Mesenchymal stem cell (in vitro differentiated cells and primary cell): ENCODE data around the gene TIE1.

Experiments used
- DNase-seq: peaks from one replicate; pipeline ENCODE4 v3.0.0-alpha.2; 2013
- H2AFZ ChIP-seq: one replicate; pipeline ENCODE4 v1.6.1; 2013; ENCODE audit warnings: low read depth, mild to moderate bottlenecking, control low read depth, inconsistent platforms, low read length, moderate library complexity
- H2AK5ac ChIP-seq: 2 replicates; pipeline ENCODE4 v1.6.1; 2013; ENCODE audit warnings: low read length, moderate library complexity, mild to moderate bottlenecking, inconsistent platforms; ENCODE audit not compliant: severe bottlenecking
- H2BK120ac ChIP-seq: one replicate; pipeline ENCODE4 v1.6.1; 2013; ENCODE audit warnings: low read depth, mild to moderate bottlenecking, inconsistent platforms, low read length, moderate library complexity
- H2BK12ac ChIP-seq, 2 experiments: one replicate each; pipeline ENCODE4 v1.6.1; 2013; ENCODE audit warnings: inconsistent platforms in 2 of 2, low read length in 2 of 2, mild to moderate bottlenecking in 2 of 2, moderate library complexity in 2 of 2, control low read depth in 1 of 2
- H2BK15ac ChIP-seq: one replicate; pipeline ENCODE4 v1.6.1; 2013; ENCODE audit warnings: mild to moderate bottlenecking, low read depth, inconsistent platforms; ENCODE audit not compliant: poor library complexity, severe bottlenecking
- H2BK5ac ChIP-seq: 2 replicates; pipeline ENCODE4 v1.6.1; 2013; ENCODE audit warnings: low read depth, mild to moderate bottlenecking, low read length, control low read depth, inconsistent platforms; ENCODE audit not compliant: poor library complexity, severe bottlenecking
- H3K14ac ChIP-seq, 2 experiments: one replicate each; pipeline ENCODE4 v1.6.1; 2013; ENCODE audit warnings: inconsistent platforms in 2 of 2, low read length in 2 of 2, control low read depth in 1 of 2, mild to moderate bottlenecking in 1 of 2, moderate library complexity in 1 of 2
- H3K18ac ChIP-seq, 2 experiments: one replicate each; pipeline ENCODE4 v1.6.1; 2013; ENCODE audit warnings: inconsistent platforms in 2 of 2, low read length in 2 of 2, control low read depth in 1 of 2, low read depth in 1 of 2, mild to moderate bottlenecking in 1 of 2
- H3K23ac ChIP-seq, 2 experiments: one replicate each; pipeline ENCODE4 v1.6.1; 2013; ENCODE audit warnings: inconsistent platforms in 2 of 2, low read length in 2 of 2, mild to moderate bottlenecking in 2 of 2, moderate library complexity in 2 of 2, control low read depth in 1 of 2
- H3K27ac ChIP-seq: 2 replicates; pipeline ENCODE4 v1.5.1; 2013; ENCODE audit warnings: mild to moderate bottlenecking, moderate library complexity, low read length, control low read depth, inconsistent platforms; ENCODE audit not compliant: poor library complexity, severe bottlenecking
- H3K27me3 ChIP-seq, 2 experiments: 2 replicates each; pipeline versions ENCODE4 v1.6.1 to v1.7.0; 2013; ENCODE audit warnings: low read length in 2 of 2, mild to moderate bottlenecking in 2 of 2, moderate library complexity in 2 of 2, control low read depth in 1 of 2, inconsistent platforms in 1 of 2; ENCODE audit not compliant: control insufficient read depth in 1 of 2, insufficient read depth in 1 of 2
- H3K36me3 ChIP-seq, 2 experiments: 2 replicates each; pipeline versions ENCODE4 v1.6.1 to v1.7.0; 2013; ENCODE audit warnings: low read length in 2 of 2, control low read depth in 1 of 2, inconsistent platforms in 1 of 2, low read depth in 1 of 2, mild to moderate bottlenecking in 1 of 2; ENCODE audit not compliant: insufficient read depth in 2 of 2, control insufficient read depth in 1 of 2
- H3K4ac ChIP-seq, 2 experiments: one replicate each; pipeline ENCODE4 v1.6.1; 2013; ENCODE audit warnings: inconsistent platforms in 2 of 2, low read length in 2 of 2, mild to moderate bottlenecking in 2 of 2, moderate library complexity in 2 of 2, control low read depth in 1 of 2, low read depth in 1 of 2
- H3K4me1 ChIP-seq: 2 replicates; pipeline ENCODE4 v1.6.1; 2013; ENCODE audit warnings: low read depth, low read length, control low read depth; ENCODE audit not compliant: control insufficient read depth, insufficient read depth
- H3K4me2 ChIP-seq: 2 replicates; pipeline ENCODE4 v1.6.1; 2013; ENCODE audit warnings: low read length, mild to moderate bottlenecking, inconsistent platforms; ENCODE audit not compliant: poor library complexity, severe bottlenecking
- H3K4me3 ChIP-seq, 2 experiments: 2 replicates each; pipeline versions ENCODE4 v1.5.1 to v1.7.0; 2013; ENCODE audit warnings: low read length in 2 of 2, mild to moderate bottlenecking in 2 of 2, control low read depth in 1 of 2, low read depth in 1 of 2; ENCODE audit not compliant: insufficient read depth in 1 of 2
- H3K79me1 ChIP-seq: replicated peaks from 2 replicates; pipeline ENCODE4 v1.6.1; 2013; ENCODE audit warnings: mild to moderate bottlenecking, control low read depth, low read length, inconsistent platforms; ENCODE audit not compliant: poor library complexity, severe bottlenecking
- H3K9ac ChIP-seq: 2 replicates; pipeline ENCODE4 v1.7.0; 2013; ENCODE audit warnings: mild to moderate bottlenecking, low read length, moderate library complexity
- H3K9me3 ChIP-seq: 2 replicates; pipeline ENCODE4 v1.7.0; 2013; ENCODE audit warnings: mild to moderate bottlenecking, low read length; ENCODE audit not compliant: control insufficient read depth
- H4K8ac ChIP-seq: one replicate; pipeline ENCODE4 v1.6.1; 2013; ENCODE audit warnings: inconsistent platforms, mild to moderate bottlenecking, low read length, moderate library complexity
- H4K91ac ChIP-seq: one replicate; pipeline ENCODE4 v1.6.1; 2013; ENCODE audit warnings: mild to moderate bottlenecking, low read length, inconsistent platforms
- WGBS: methylation state at CpG from one replicate; pipeline ENCODE4 v1.1.7; 2013; ENCODE audit warnings: mixed read lengths; 5-methylcytosine and 5-hydroxymethylcytosine counted together

Gene TIE1

DNA sequence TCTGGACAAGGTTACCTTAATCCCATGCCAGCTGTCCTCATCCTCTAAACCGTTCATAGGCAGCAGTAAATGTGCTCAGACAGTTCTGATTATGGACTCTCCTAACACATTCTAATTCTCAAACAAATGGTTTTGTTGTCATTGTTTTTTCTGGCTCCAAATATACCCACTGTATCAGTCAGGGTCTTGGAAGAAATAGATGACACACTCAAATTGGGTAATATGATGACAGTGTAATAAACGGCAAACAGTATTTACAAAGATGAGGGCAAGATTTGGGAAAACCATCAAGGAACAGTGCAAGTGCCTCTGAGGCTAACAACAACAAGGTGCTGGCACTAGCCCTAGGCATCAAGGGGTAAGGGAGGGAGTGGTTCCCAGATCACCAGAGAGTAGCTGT is 53.7 kb downstream of the TIE1 start:
- Histone ChIP-seq H3K27me3 (no peaks in the 10 kb centered on the region), H4K91ac (no peak overlapping the region), H3K27ac (no peak overlapping the region), H3K14ac (no peak overlapping the region), H2AFZ (no peak overlapping the region), H3K18ac (no peak overlapping the region), H3K9ac (no peak overlapping the region), H3K4me1 (peaks cover 9% of the 10 kb centered on the region), H2BK120ac (no peak overlapping the region), H3K4ac (no peak overlapping the region), H3K9me3 (no peaks in the 10 kb centered on the region), H3K36me3 (no peaks in the 10 kb centered on the region), H2BK15ac (no peak overlapping the region), H3K23ac (no peak overlapping the region), H3K79me1 (no peaks in the 10 kb centered on the region), H3K4me2 (no peak overlapping the region), H2AK5ac (no peak overlapping the region), H4K8ac (no peak overlapping the region), H3K4me3 (no peak overlapping the region), H2BK5ac (no peak overlapping the region), H2BK12ac (no peak overlapping the region)
- DNase-seq: no peak
- WGBS: 100% methylated on average over 2 of the region's 2 CpGs

DNA sequence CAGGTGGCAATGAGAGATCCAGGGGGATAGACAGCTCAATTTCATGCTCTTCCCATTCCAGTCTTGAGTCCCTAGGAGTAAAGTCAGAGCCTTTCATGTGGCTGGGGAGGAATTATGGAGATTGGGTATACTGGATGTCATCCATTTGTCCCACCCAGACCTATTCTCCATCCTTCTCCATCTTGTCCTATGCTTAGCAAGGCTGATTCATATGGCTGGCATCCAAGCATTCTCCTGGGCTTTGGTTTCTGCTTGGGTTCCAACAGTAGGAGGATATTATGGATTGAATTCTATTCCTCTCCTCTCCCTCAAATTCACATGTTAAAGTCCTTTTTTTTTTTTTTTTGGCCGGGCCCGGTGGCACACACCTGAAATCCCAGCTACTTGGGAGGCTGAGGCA is 54.2 kb downstream of the TIE1 start:
- no peak for DNase-seq
- Histone ChIP-seq H3K4me1 (peaks cover 7% of the 10 kb centered on the region), H3K4me3 (no peak overlapping the region), H2BK5ac (no peak overlapping the region), H3K23ac (no peak overlapping the region), H3K18ac (no peak overlapping the region), H4K91ac (no peak overlapping the region), H3K27me3 (no peaks in the 10 kb centered on the region), H4K8ac (no peak overlapping the region), H3K14ac (no peak overlapping the region), H2BK12ac (no peak overlapping the region), H3K27ac (no peak overlapping the region), H3K9ac (no peak overlapping the region), H3K79me1 (no peaks in the 10 kb centered on the region), H3K4ac (no peak overlapping the region), H2AFZ (no peak overlapping the region), H3K9me3 (no peaks in the 10 kb centered on the region), H2AK5ac (no peak overlapping the region), H3K36me3 (peaks cover 0 to 1% of the 10 kb centered on the region in 2 experiments), H2BK120ac (no peak overlapping the region), H2BK15ac (no peak overlapping the region), H3K4me2 (no peak overlapping the region)
- WGBS: no CpG with 5 or more reads among the region's 2 CpGs

DNA sequence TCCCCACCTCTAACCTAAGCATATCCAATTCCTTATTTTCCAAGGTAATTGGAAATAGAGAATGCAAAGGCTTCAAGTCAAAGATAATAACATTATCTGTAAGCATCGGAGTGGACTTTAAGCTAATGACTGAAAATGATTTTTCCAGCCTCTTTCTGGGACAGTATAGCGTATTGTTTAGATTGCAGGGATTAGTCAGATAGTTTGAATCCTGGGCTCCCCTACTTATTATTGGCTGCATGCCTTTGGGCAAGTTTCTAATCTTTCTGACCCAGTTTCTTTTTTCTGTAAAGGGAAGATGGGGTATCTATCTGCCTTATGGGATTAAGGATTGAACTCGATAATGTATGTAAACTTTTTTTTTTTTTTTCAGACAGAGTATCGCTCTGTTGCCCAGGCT is 56.5 kb downstream of the TIE1 start:
- H2AK5ac ChIP-seq: no peak overlapping the region
- H2AFZ ChIP-seq: no peak overlapping the region
- DNase-seq: peak; percentile 19
- no peak overlapping the region for H3K4ac ChIP-seq
- no peak overlapping the region for H2BK120ac ChIP-seq
- no peaks in the 10 kb centered on the region for H3K9me3 ChIP-seq
- no peak overlapping the region for H3K27ac ChIP-seq
- no peak overlapping the region for H4K91ac ChIP-seq
- no peak overlapping the region for H2BK5ac ChIP-seq
- H3K23ac ChIP-seq: no peak overlapping the region
- H3K18ac ChIP-seq: no peak overlapping the region
- H3K79me1 ChIP-seq: no peaks in the 10 kb centered on the region
- H2BK12ac ChIP-seq: no peak overlapping the region
- H2BK15ac ChIP-seq: no peak overlapping the region
- H4K8ac ChIP-seq: no peak overlapping the region
- no peak overlapping the region for H3K9ac ChIP-seq
- H3K14ac ChIP-seq: no peak overlapping the region
- no peak overlapping the region for H3K4me3 ChIP-seq
- 80% methylated on average over 4 of the region's 4 CpGs for WGBS
- H3K27me3 ChIP-seq: no peaks in the 10 kb centered on the region
- H3K36me3 ChIP-seq: peaks cover 12 to 24% of the 10 kb centered on the region in 2 experiments
- no peak overlapping the region for H3K4me2 ChIP-seq
- peaks cover 15% of the 10 kb centered on the region for H3K4me1 ChIP-seq

DNA sequence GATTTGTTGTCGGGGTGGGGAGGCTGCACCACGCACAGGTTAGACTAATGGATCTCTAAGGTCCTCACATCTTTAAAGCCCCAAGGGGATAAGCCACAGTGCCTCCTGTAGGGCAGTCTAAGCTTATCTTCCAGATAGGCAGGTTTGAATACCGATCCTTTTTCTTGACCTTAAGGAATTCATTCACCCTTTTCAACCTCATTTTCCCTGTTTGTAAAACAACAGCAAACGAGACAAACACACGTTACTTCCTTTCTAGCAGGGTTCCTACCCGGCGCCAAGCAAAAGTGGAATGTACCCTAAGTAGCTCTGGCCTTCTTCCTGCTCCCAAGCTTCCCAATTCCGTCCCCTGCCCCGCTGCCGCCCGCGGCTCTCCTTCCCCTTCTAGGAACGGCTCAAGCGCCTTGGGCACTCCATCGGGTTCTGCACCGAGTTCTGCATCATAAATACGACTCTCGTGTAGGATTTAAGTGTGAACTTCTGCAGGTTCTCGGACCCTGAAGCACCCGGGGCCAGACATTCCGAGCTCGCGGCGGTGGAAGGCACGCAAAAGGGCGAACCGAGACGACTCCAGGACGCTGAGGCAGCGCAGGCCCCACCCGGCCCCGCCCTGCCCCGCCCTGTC is 57.5 kb downstream of the TIE1 start:
- H3K79me1 ChIP-seq: peaks cover 2% of the 10 kb centered on the region
- no peak overlapping the region for H2AK5ac ChIP-seq
- H2BK120ac ChIP-seq: no peak overlapping the region
- H2AFZ ChIP-seq: peak overlapping the region; percentile 7
- peaks cover 17% of the 10 kb centered on the region for H3K4me1 ChIP-seq
- peak overlapping the region; percentile 8 for H2BK15ac ChIP-seq
- H3K4me3 ChIP-seq: peak overlapping the region; percentile 68 to 88
- no peak overlapping the region for H2BK12ac ChIP-seq
- peak overlapping the region; percentile 1 to 42 for H3K4ac ChIP-seq
- no peak overlapping the region for H3K23ac ChIP-seq
- H2BK5ac ChIP-seq: no peak overlapping the region
- no peaks in the 10 kb centered on the region for H3K27me3 ChIP-seq
- DNase-seq: peak; percentile 51
- H3K27ac ChIP-seq: peak overlapping the region; percentile 93
- WGBS: under 1% methylated on average over 33 of the region's 33 CpGs
- H3K18ac ChIP-seq: peak overlapping the region; percentile 56 to 64
- H3K36me3 ChIP-seq: peaks cover 20 to 33% of the 10 kb centered on the region in 2 experiments
- peak overlapping the region; percentile 93 for H3K9ac ChIP-seq
- no peak overlapping the region for H3K14ac ChIP-seq
- peak overlapping the region; percentile 82 for H3K4me2 ChIP-seq
- H4K91ac ChIP-seq: peak overlapping the region; percentile 80
- no peaks in the 10 kb centered on the region for H3K9me3 ChIP-seq
- H4K8ac ChIP-seq: peak overlapping the region; percentile 47
